H1 (cell line): ENCODE results near the gene INPP4B. TPM values are rescaled to one million over a fixed set of nuclear protein-coding genes. Genes with fewer than 3 reads are reported as not detected.

Experiments used
- CTCF ChIA-PET: fragments of 300-600 bp; sonication (Branson Sonifier 250); formaldehyde crosslinking; loops from one replicate; lab custom pipeline; 2021; ENCODE audit not compliant: partially characterized antibody; lab: Charles Lee
- POLR2A ChIA-PET: fragments of 300-600 bp; sonication (Branson Sonifier 250); formaldehyde crosslinking; loops from one replicate; lab custom pipeline; 2021; ENCODE audit warnings: inconsistent platforms; ENCODE audit not compliant: partially characterized antibody; lab: Charles Lee
- DNase-seq, 2 experiments: peaks; one replicate each; pipeline versions ENCODE4 v3.0.0 to v3.0.0-alpha.2; 2010 to 2022; ENCODE audit warnings: low spot score in 2 of 2, low read depth in 1 of 2, mixed read lengths in 1 of 2
- FAIRE-seq: peaks from 2 replicates; lab custom pipeline; 2011; peaks lifted over from hg19 to GRCh38; lab: Jason Lieb, UNC
- H2AFZ ChIP-seq: 2 replicates; pipeline ENCODE4 v1.8.1; 2012; ENCODE audit warnings: low read length, inconsistent platforms
- H2AK5ac ChIP-seq: 2 replicates; pipeline ENCODE4 v1.6.1; 2013; ENCODE audit warnings: low read depth, low read length
- H2BK120ac ChIP-seq: replicated peaks from 2 replicates; pipeline ENCODE3; 2013; ENCODE audit warnings: low read depth, low read length, inconsistent platforms
- H2BK12ac ChIP-seq: 2 replicates; pipeline ENCODE4 v1.6.1; 2013; ENCODE audit warnings: low read depth, low read length
- H2BK15ac ChIP-seq: 2 replicates; pipeline ENCODE4 v1.6.1; 2013; ENCODE audit warnings: low read length
- H2BK20ac ChIP-seq: 2 replicates; pipeline ENCODE4 v1.6.1; 2013; ENCODE audit warnings: low read length
- H2BK5ac ChIP-seq: 2 replicates; pipeline ENCODE4 v1.6.1; 2013; ENCODE audit warnings: low read depth, low read length
- H3K14ac ChIP-seq: 2 replicates; pipeline ENCODE4 v1.6.1; 2013; ENCODE audit warnings: inconsistent platforms; ENCODE audit not compliant: insufficient read length
- H3K18ac ChIP-seq: 2 replicates; pipeline ENCODE4 v1.6.1; 2013; ENCODE audit warnings: low read length; ENCODE audit errors: extremely low read depth
- H3K23ac ChIP-seq: 2 replicates; pipeline ENCODE4 v1.6.1; 2013; ENCODE audit warnings: inconsistent platforms; ENCODE audit not compliant: insufficient read length
- H3K23me2 ChIP-seq: 2 replicates; pipeline ENCODE4 v1.6.1; 2013; ENCODE audit warnings: low read depth, low read length
- H3K27ac ChIP-seq: 2 replicates; pipeline ENCODE4 v1.6.1; 2011; ENCODE audit warnings: low read depth, low read length, inconsistent platforms
- H3K27me3 ChIP-seq, 4 experiments: replicated peaks in 1 of 4; 1 replicate in 1 of 4; 2 replicates in 3 of 4; pipeline versions ENCODE4 v1.6.1 to v1.8.1; 2011 to 2013; ENCODE audit warnings: low read length in 3 of 4, mild to moderate bottlenecking in 3 of 4, inconsistent platforms in 2 of 4, mixed read lengths in 2 of 4, moderate library complexity in 1 of 4; ENCODE audit not compliant: control insufficient read depth in 3 of 4, insufficient read depth in 3 of 4; ENCODE audit errors: extremely low read depth in 1 of 4
- H3K36me3 ChIP-seq, 4 experiments: 2 replicates each; pipeline versions ENCODE4 v1.6.1 to v1.8.1; 2011 to 2013; ENCODE audit warnings: mild to moderate bottlenecking in 4 of 4, low read length in 3 of 4, moderate library complexity in 2 of 4, control low read depth in 1 of 4, inconsistent platforms in 1 of 4; ENCODE audit not compliant: insufficient read depth in 4 of 4, control insufficient read depth in 2 of 4
- H3K4ac ChIP-seq: replicated peaks from 2 replicates; pipeline ENCODE3; 2013; ENCODE audit warnings: low read length, low read depth, mixed read lengths, inconsistent platforms; ENCODE audit not compliant: insufficient read length
- H3K4me1 ChIP-seq, 4 experiments: replicated peaks in 1 of 4; 1 replicate in 1 of 4; 2 replicates in 3 of 4; pipeline versions ENCODE4 v1.6.1 to v1.8.1; 2011 to 2013; ENCODE audit warnings: low read length in 3 of 4, inconsistent platforms in 2 of 4, mixed read lengths in 1 of 4; ENCODE audit not compliant: insufficient read depth in 4 of 4, control insufficient read depth in 3 of 4
- H3K4me2 ChIP-seq, 2 experiments: 2 replicates each; pipeline versions ENCODE4 v1.6.1 to v1.8.1; 2011 to 2013; ENCODE audit warnings: low read depth in 2 of 2, low read length in 2 of 2, control low read depth in 1 of 2, inconsistent platforms in 1 of 2, mild to moderate bottlenecking in 1 of 2; ENCODE audit not compliant: insufficient read depth in 1 of 2
- H3K4me3 ChIP-seq, 4 experiments: fragments of 200-600, 300-600 bp in 1 of 4; sonication (generic), shearing (Covaris generic), sonication (Bioruptor Twin) in 1 of 4; 2 replicates each; pipeline versions ENCODE4 v1.5.1 to v1.8.1; 2011 to 2016; ENCODE audit warnings: low read length in 4 of 4, low read depth in 3 of 4, control low read depth in 2 of 4, inconsistent platforms in 2 of 4, mild to moderate bottlenecking in 2 of 4, mixed read lengths in 1 of 4, moderate library complexity in 1 of 4; ENCODE audit not compliant: insufficient read depth in 2 of 4; ENCODE audit errors: extremely low read depth in 1 of 4
- H3K56ac ChIP-seq: replicated peaks from 2 replicates; pipeline ENCODE3; 2013; ENCODE audit warnings: low read depth, mild to moderate bottlenecking, mixed read lengths, low read length, inconsistent platforms; ENCODE audit not compliant: insufficient read length
- H3K79me1 ChIP-seq: 2 replicates; pipeline ENCODE4 v1.6.1; 2013; ENCODE audit warnings: low read depth, low read length, control low read depth
- H3K79me2 ChIP-seq, 2 experiments: 2 replicates each; pipeline versions ENCODE4 v1.6.1 to v1.8.1; 2012 to 2013; ENCODE audit warnings: low read length in 2 of 2, mild to moderate bottlenecking in 2 of 2, inconsistent platforms in 1 of 2; ENCODE audit not compliant: insufficient read depth in 2 of 2, control insufficient read depth in 1 of 2
- H3K9ac ChIP-seq, 4 experiments: replicated peaks in 1 of 4; 1 replicate in 1 of 4; 2 replicates in 3 of 4; pipeline versions ENCODE4 v1.6.1 to v1.8.1; 2011 to 2013; ENCODE audit warnings: low read depth in 3 of 4, low read length in 3 of 4, control low read depth in 2 of 4, mild to moderate bottlenecking in 2 of 4, moderate library complexity in 2 of 4, inconsistent platforms in 1 of 4; ENCODE audit errors: extremely low read depth in 1 of 4
- H3K9me3 ChIP-seq, 2 experiments: 2 replicates each; pipeline versions ENCODE4 v1.6.1 to v1.8.1; 2012 to 2013; ENCODE audit warnings: mild to moderate bottlenecking in 2 of 2, moderate library complexity in 2 of 2, control low read depth in 1 of 2, inconsistent platforms in 1 of 2, low read depth in 1 of 2, low read length in 1 of 2, mixed read lengths in 1 of 2; ENCODE audit not compliant: insufficient read depth in 2 of 2
- H4K20me1 ChIP-seq, 2 experiments: replicated peaks in 1 of 2; 2 replicates each; pipeline versions ENCODE3 to v1.8.1; 2011 to 2013; ENCODE audit warnings: inconsistent platforms in 2 of 2, low read length in 2 of 2, mild to moderate bottlenecking in 1 of 2; ENCODE audit not compliant: insufficient read depth in 2 of 2, control insufficient read depth in 1 of 2
- H4K5ac ChIP-seq: 2 replicates; pipeline ENCODE4 v1.6.1; 2013; ENCODE audit warnings: low read length, low read depth, mixed read lengths, inconsistent platforms; ENCODE audit not compliant: insufficient read length
- H4K8ac ChIP-seq: 2 replicates; pipeline ENCODE4 v1.8.0; 2013; ENCODE audit warnings: mild to moderate bottlenecking, moderate library complexity, low read length, inconsistent platforms; ENCODE audit not compliant: insufficient read depth; ENCODE audit errors: extremely low read depth
- H4K91ac ChIP-seq: replicated peaks from 2 replicates; pipeline ENCODE3; 2013; ENCODE audit warnings: low read length, mixed read lengths, inconsistent platforms; ENCODE audit not compliant: insufficient read length
- ATF2 ChIP-seq: IDR thresholded peaks from 2 replicates; pipeline ENCODE4 v1.6.1; 2012; ENCODE audit warnings: low read length, inconsistent platforms
- TAF7 ChIP-seq: optimal IDR thresholded peaks from 2 replicates; pipeline ENCODE3; 2011; ENCODE audit warnings: low read depth, mild to moderate bottlenecking, inconsistent platforms, low read length, moderate library complexity, borderline replicate concordance
- WGBS, 2 experiments: shearing (Covaris generic) in 1 of 2; methylation state at CpG; one replicate each; pipeline versions ENCODE4 v1.1.6 to v1.1.7; 2013 to 2015; ENCODE audit warnings: low lambda C conversion rate in 2 of 2, mixed read lengths in 2 of 2, inconsistent platforms in 1 of 2, low coverage in 1 of 2, missing lambda C conversion rate in 1 of 2; ENCODE audit not compliant: insufficient replicate concordance in 2 of 2, insufficient coverage in 1 of 2, insufficient read length in 1 of 2; ENCODE audit errors: extremely low coverage in 1 of 2, missing lambda C conversion rate in 1 of 2; 5-methylcytosine and 5-hydroxymethylcytosine counted together
- polyA plus RNA-seq, 7 experiments: library from polyadenylated mRNA; depleted of rRNA in 3 of 7; stranded (reverse) in 5 of 7; unstranded in 2 of 7; fragments of >200 nt in 5 of 7; fragments of 200-250 nt in 2 of 7; gene quantifications; 1 replicate in 5 of 7; 2 replicates in 1 of 7; 4 replicates in 1 of 7; pipeline versions ENCODE4 v1.2.1 to v1.2.3, GENCODE V29; 2011 to 2013; ENCODE audit warnings: missing spikeins in 2 of 7, mixed read lengths in 2 of 7
- total RNA-seq: library from RNA; stranded (reverse); fragmentation: NEBNext Ultra II Directional; extraction: Animal tissue kit (Norgen Biotek cat#: 25700); gene quantifications from 2 replicates; pipeline ENCODE4 v1.2.1, GENCODE V29; 2021

The INPP4B gene
- total and polyA plus RNA-seq, 2 of the 8 experiments (the other 6 are each of a cell fraction or from before 2014, with no cell fraction given), result 0.11 to 0.54 TPM

- H3K36me3 ChIP-seq, result no peaks in the 10 kb centered on the region
- no peak overlapping the region for H2BK5ac ChIP-seq
- FAIRE-seq, result no peak
- no peak overlapping the region for H2BK20ac ChIP-seq
- no peaks in the 10 kb centered on the region for H3K79me1 ChIP-seq
- H3K27me3 ChIP-seq, result no peaks in the 10 kb centered on the region
- H3K4me2 ChIP-seq, result no peak overlapping the region
- H2BK120ac ChIP-seq, result no peak overlapping the region
- H4K20me1 ChIP-seq, result no peaks in the 10 kb centered on the region
- no peak overlapping the region for H3K18ac ChIP-seq
- WGBS, 2 experiments, result 90% methylated on average over 5 of the region's 5 CpGs; no CpG with 5 or more reads in 1 of the 2 experiments
- no peak overlapping the region for H2BK12ac ChIP-seq
- ChIA-PET CTCF (interaction anchor here (0.7 to 3.7 kb wide), 10 partner anchors 9 to 176 kb away, joined by 3 to 25 read pairs (median 4); no protein-coding TSS in a partner anchor), POLR2A (no interaction called here)
- no peak overlapping the region for H2BK15ac ChIP-seq
- no peak overlapping the region for H4K8ac ChIP-seq
- no peak overlapping the region for H2AFZ ChIP-seq
- TF ChIP-seq TAF7 (no peak), ATF2 (no peak)
- no peak overlapping the region for H3K4ac ChIP-seq
- H3K56ac ChIP-seq, result no peak overlapping the region
- no peak for DNase-seq
- H2AK5ac ChIP-seq, result no peak overlapping the region
- H4K91ac ChIP-seq, result no peak overlapping the region
- no peak overlapping the region for H3K14ac ChIP-seq
- no peaks in the 10 kb centered on the region for H3K23me2 ChIP-seq
- no peak overlapping the region for H4K5ac ChIP-seq
- H3K9me3 ChIP-seq, result no peaks in the 10 kb centered on the region
- no peak overlapping the region for H3K23ac ChIP-seq
- H3K9ac ChIP-seq, result no peak overlapping the region
- no peak overlapping the region for H3K4me3 ChIP-seq
- 0 out of 7 replicates have a peak, but pooled peaks cover 0 to 2% (median 0%) of the 10 kb centered on the region in 4 experiments for H3K4me1 ChIP-seq
- no peaks in the 10 kb centered on the region for H3K79me2 ChIP-seq
- H3K27ac ChIP-seq, result no peak overlapping the region
Measured at GRCh38 chr4:142882159-142882558, 36.1 kb upstream of the INPP4B start.
